Heart right ventricle (tissue), 16 donors: Measurements from ENCODE around the gene TPP1. TPM values are rescaled to one million over a fixed set of nuclear protein-coding genes. Genes with fewer than 3 reads are reported as not detected.

Experiments
- ATAC-seq, 8 donors: fragments of 200-7000 bp; cut with Tn5 transposase; one replicate each; pipeline ENCODE4 v1.9.1; 2020; ENCODE audit warnings: mild to moderate bottlenecking in 8 of 8, moderate library complexity in 8 of 8, moderate number of reproducible peaks in 1 of 8
- DNase-seq, 2 donors: peaks; one replicate each; pipeline ENCODE4 v3.0.0-alpha.2; 2020
- H3K27ac ChIP-seq, 10 donors: fragments of 200-600 bp; sonication (generic) in 2 of 10; one replicate each; pipeline versions ENCODE4 v1.5.0 to v1.8.0; 2020 to 2022; ENCODE audit warnings: mild to moderate bottlenecking in 3 of 10
- H3K27me3 ChIP-seq, 7 donors: fragments of 200-600 bp; one replicate each; pipeline ENCODE4 v1.8.0; 2021 to 2022; ENCODE audit warnings: mild to moderate bottlenecking in 2 of 7
- H3K36me3 ChIP-seq, 9 donors: fragments of 200-600 bp; sonication (generic) in 1 of 9; one replicate each; pipeline versions ENCODE4 v1.5.0 to v1.8.0; 2020 to 2022; ENCODE audit warnings: mild to moderate bottlenecking in 2 of 9
- H3K4me1 ChIP-seq, 9 donors: fragments of 200-600 bp; sonication (generic) in 1 of 9; one replicate each; pipeline versions ENCODE4 v1.5.0 to v1.8.0; 2020 to 2022; ENCODE audit warnings: mild to moderate bottlenecking in 4 of 9
- H3K4me3 ChIP-seq, 10 donors: fragments of 200-600 bp; sonication (generic) in 2 of 10; one replicate each; pipeline versions ENCODE4 v1.5.0 to v1.8.0; 2020 to 2022; ENCODE audit warnings: mild to moderate bottlenecking in 7 of 10, moderate library complexity in 2 of 10
- H3K9me3 ChIP-seq, 11 donors: fragments of 200-600 bp in 10 of 11; sonication (generic) in 2 of 11; one replicate each; pipeline versions ENCODE4 v1.5.0 to v1.8.0; 2013 to 2022; ENCODE audit warnings: mild to moderate bottlenecking in 2 of 11, control low read depth in 1 of 11, moderate library complexity in 1 of 11
- WGBS, 2 donors: extraction: QIAGEN DNeasy Blood & Tissue Kit; methylation state at CpG; one replicate each; pipeline ENCODE4 v1.1.7; 2013; ENCODE audit warnings: inconsistent platforms in 1 of 2; 5-methylcytosine and 5-hydroxymethylcytosine counted together
- intact Hi-C, 10 donors: fragments of 100-400 bp; cut with DNase I; formaldehyde crosslinking; loops; one replicate each; pipeline versions ENCODE4 v1.11.1 to v1.14.2; 2022
- polyA plus RNA-seq, 2 donors: library from polyadenylated mRNA; stranded (reverse); fragments of 200-250 nt; gene quantifications; one replicate each; pipeline ENCODE4 v1.2.3, GENCODE V29; 2013
- total RNA-seq, 10 donors: library from RNA; stranded (reverse); fragmentation: NEBNext Ultra II Directional in 3 of 10; extraction: Animal tissue kit (Norgen Biotek cat#: 25700) in 3 of 10; gene quantifications; one replicate each; pipeline versions ENCODE4 v1.2.1 to v1.2.4, GENCODE V29; 2021 to 2023
- TF ChIP-seq, protein P1 (sequence below), 9 donors: fragments of 200-600 bp; sonication (generic) in 2 of 9; IDR thresholded peaks; one replicate each; pipeline versions ENCODE4 v1.5.0 to v1.8.0; 2021 to 2022; ENCODE audit warnings: antibody characterized with exemption in 9 of 9, mild to moderate bottlenecking in 5 of 9, moderate library complexity in 1 of 9
- donor health status: Arrhythmogenic right ventricular cardiomyopathy.
- donor health status: ischemic (EF 13 %, LVEDD 7.1; RV severe dilation, severe dysfunction).
- donor health status: healthy with polysubstance abuse.
- donor health status: DM: no; HTN: yes; CAD: no.
- donor health status: DM: no; HTN: no; CAD: no.
- donor health status: ischemic (EF 25% LVEDD 6.9; RV normal size, moderate dysfunction).
- donor health status: ischemic (EF 25% LVEDD 5.7; RV mildly dilated, moderate dysfunction).
- donor health status: healthy.
- donor health status: DM: yes; HTN: yes; CAD: no.
- donor health status: Ischemic cardiomyopathy.
- donor health status: ischemic (EF 35%, LVEDD 5.7; RV mildly dilated, moderate dysfunction).
- donor health status: nonischemic (EF 11% LVEDD 7.7; RV severe dilation, severe dysfunction).
- donor health status: DM: yes; HTN: yes; CAD: no.
- donor health status: PGD.
- donor health status: ischemic (EF 29% LVEDD 5.4; RV normal size, mild dysfunction).
- donor health status: nonischemic (EF 23%, LVEDD 6.1; RV moderate dilation, normal function).

TPP1 gene
- total and polyA plus RNA-seq, 12 donors, result 31.9 to 132 (median 66.2) TPM

DNA sequence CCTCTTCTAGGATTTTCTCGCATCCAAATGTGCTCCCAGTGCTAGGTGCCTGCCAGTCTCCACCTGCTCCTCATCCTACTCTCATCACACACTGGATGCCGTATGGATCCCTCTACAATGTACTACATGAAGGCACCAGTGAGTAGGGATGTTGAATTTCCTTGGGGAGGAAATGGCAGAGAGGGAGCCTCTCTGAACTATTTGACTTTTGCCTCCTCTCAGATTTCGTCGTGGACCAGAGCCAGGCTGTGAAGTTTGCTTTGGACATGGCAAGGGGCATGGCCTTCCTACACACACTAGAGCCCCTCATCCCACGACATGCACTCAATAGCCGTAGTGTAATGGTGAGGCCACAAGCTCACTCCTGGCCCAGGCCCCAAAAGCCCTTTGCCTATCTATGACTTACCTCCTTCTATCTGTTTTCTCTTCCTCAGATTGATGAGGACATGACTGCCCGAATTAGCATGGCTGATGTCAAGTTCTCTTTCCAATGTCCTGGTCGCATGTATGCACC lies 9.7 kb downstream of the TPP1 start:
- ATAC-seq (no peak), DNase-seq (no peak)
- Histone ChIP-seq H3K36me3 (peaks cover 3 to 57% (median 35%) of the 10 kb centered on the region in 9 donors), H3K9me3 (no peaks in the 10 kb centered on the region), H3K4me3 (no peak overlapping the region), H3K4me1 (peaks cover 11 to 84% (median 64%) of the 10 kb centered on the region in 9 donors), H3K27ac (peak overlapping the region in 5 of 10 donors; percentile 15 to 99 (median 94)), H3K27me3 (no peaks in the 10 kb centered on the region)
- whole genome bisulfite sequencing, 2 donors, result 71 to 79% methylated on average over 8 of the region's 8 CpGs
- intact Hi-C loops, result loop anchor here in 4 of 10 donors (5.0 to 10.0 kb wide), 5 partner anchors 43 to 127 kb away; partner anchors contain the start of genes ARFIP2 (in 1 of the 4) and TIMM10B (in 1 of the 4)
- TF ChIP-seq, protein P1, sequence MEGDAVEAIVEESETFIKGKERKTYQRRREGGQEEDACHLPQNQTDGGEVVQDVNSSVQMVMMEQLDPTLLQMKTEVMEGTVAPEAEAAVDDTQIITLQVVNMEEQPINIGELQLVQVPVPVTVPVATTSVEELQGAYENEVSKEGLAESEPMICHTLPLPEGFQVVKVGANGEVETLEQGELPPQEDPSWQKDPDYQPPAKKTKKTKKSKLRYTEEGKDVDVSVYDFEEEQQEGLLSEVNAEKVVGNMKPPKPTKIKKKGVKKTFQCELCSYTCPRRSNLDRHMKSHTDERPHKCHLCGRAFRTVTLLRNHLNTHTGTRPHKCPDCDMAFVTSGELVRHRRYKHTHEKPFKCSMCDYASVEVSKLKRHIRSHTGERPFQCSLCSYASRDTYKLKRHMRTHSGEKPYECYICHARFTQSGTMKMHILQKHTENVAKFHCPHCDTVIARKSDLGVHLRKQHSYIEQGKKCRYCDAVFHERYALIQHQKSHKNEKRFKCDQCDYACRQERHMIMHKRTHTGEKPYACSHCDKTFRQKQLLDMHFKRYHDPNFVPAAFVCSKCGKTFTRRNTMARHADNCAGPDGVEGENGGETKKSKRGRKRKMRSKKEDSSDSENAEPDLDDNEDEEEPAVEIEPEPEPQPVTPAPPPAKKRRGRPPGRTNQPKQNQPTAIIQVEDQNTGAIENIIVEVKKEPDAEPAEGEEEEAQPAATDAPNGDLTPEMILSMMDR (IDR thresholded peaks at IDR 0.05), result no peak

DNA sequence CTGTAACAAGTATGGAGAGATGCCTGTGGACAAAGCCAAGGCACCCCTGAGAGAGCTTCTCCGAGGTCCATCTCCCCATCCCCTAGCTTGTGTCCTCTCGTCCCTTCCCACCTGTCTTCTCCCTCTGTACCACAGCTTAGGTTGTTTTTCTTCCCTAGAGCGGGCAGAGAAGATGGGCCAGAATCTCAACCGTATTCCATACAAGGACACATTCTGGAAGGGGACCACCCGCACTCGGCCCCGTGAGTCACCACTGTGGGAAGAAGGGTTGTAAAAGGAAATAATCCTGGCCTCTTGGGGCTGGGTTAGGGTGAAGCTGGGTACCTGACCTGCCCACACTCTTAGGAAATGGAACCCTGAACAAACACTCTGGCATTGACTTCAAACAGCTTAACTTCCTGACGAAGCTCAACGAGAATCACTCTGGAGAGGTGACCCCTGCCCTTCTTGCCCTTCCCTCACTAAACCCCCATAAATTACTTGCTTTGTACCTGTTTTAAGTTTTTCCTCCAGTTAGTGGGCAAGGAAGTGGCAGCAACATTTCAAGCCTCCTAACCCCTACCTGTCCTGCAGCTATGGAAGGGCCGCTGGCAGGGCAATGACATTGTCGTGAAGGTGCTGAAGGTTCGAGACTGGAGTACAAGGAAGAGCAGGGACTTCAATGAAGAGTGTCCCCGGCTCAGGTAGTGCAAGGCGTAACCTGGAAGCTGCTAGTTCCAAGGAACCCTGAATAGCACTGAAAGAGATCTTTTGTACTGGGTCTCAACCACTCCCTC lies 10.3 kb downstream of the TPP1 start:
- no peaks in the 10 kb centered on the region for H3K27me3 ChIP-seq
- 87 to 88% methylated on average over 14 of the region's 14 CpGs for WGBS, 2 donors
- H3K27ac ChIP-seq, result peak overlapping the region in 8 of 10 donors; percentile 4 to 99 (median 97)
- TF ChIP-seq, protein P1 (IDR thresholded peaks at IDR 0.05), result no peak
- intact Hi-C loops, result loop anchor here in 2 of 10 donors (5.0 to 10.0 kb wide), 2 partner anchors 74 to 127 kb away; partner anchors contain the start of genes ARFIP2 (in 1 of the 2) and TIMM10B (in 1 of the 2)
- DNase-seq (peak in 1 of 2 donors; percentile 3), ATAC-seq (no peak)
- peaks cover 3 to 50% (median 35%) of the 10 kb centered on the region in 9 donors for H3K36me3 ChIP-seq
- H3K9me3 ChIP-seq, result no peaks in the 10 kb centered on the region
- H3K4me1 ChIP-seq, result peaks cover 11 to 84% (median 64%) of the 10 kb centered on the region in 9 donors
- H3K4me3 ChIP-seq, result no peak overlapping the region

DNA sequence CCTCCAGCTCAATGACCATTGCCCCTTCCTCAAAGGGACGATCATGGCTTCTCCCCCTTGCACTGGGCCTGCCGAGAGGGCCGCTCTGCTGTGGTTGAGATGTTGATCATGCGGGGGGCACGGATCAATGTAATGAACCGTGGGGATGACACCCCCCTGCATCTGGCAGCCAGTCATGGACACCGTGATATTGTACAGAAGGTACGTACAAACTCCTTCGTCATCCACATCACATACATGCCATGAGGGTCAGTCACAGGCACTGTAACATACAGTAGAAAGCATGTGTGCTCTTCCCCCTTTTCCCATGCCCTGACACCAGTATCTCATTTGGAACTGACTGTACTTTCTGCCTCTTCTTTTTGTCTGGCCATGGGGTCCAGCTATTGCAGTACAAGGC lies 11.2 kb downstream of the TPP1 start:
- ATAC-seq, result no peak
- TF ChIP-seq, protein P1 (IDR thresholded peaks at IDR 0.05), result no peak
- DNase-seq, result peak in 1 of 2 donors; percentile 6
- Histone ChIP-seq H3K4me1 (peaks cover 8 to 75% (median 61%) of the 10 kb centered on the region in 9 donors), H3K36me3 (peaks cover 3 to 45% (median 35%) of the 10 kb centered on the region in 9 donors), H3K27me3 (no peaks in the 10 kb centered on the region), H3K4me3 (peak overlapping the region in 2 of 10 donors; percentile 80 to 89), H3K9me3 (no peaks in the 10 kb centered on the region), H3K27ac (peak overlapping the region in 9 of 10 donors; percentile 93 to 99 (median 98))
- intact Hi-C loops, result loop anchor here in 2 of 10 donors (5.0 to 10.0 kb wide), 2 partner anchors 73 to 126 kb away; partner anchors contain the start of genes ARFIP2 (in 1 of the 2) and TIMM10B (in 1 of the 2)
- 91 to 92% methylated on average over 9 of the region's 9 CpGs for WGBS, 2 donors

DNA sequence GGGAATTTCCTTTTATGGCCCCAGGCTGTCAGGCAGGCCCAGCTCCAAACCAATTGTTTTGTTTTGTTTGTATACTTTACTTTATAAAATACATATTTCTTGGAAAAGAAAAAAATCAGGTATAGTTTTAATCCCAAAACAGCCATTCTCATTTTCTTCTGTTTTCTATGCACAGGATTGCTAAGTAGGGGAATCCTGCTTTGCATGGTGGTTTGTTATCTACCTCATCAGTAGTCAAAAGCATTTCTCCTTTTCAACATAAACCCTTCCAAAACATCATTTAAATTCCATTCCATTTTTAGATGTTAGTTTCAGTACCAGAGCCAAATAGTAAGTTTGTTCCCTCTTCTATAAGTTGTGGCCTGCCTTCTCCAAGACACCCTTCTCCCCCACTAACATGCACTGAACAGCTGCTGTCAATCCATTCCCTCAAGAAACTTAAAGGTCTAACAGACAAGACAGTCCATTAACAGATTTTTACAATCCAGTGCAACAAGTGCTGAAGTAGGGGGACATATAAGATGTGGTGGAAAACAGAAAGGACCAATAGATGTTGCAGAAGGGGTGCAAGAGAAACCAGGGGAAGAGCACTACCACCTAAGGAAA lies 11.9 kb downstream of the TPP1 start:
- DNase-seq (peak in 1 of 2 donors; percentile 2), ATAC-seq (no peak)
- Histone ChIP-seq H3K4me1 (peaks cover 8 to 78% (median 60%) of the 10 kb centered on the region in 9 donors), H3K27me3 (no peaks in the 10 kb centered on the region), H3K4me3 (peak overlapping the region in 6 of 10 donors; percentile 1 to 97 (median 84)), H3K27ac (peak overlapping the region; percentile 1 to 99 (median 97)), H3K36me3 (peaks cover 3 to 45% (median 35%) of the 10 kb centered on the region in 9 donors), H3K9me3 (no peaks in the 10 kb centered on the region)
- intact Hi-C loops, result loop anchor here in 2 of 10 donors (5.0 to 10.0 kb wide), 2 partner anchors 72 to 125 kb away; partner anchors contain the start of genes ARFIP2 (in 1 of the 2) and TIMM10B (in 1 of the 2)
- TF ChIP-seq, protein P1 (IDR thresholded peaks at IDR 0.05), result no peak
